Measurements from ENCODE around the gene AMBRA1.

AMBRA1 gene

DNA sequence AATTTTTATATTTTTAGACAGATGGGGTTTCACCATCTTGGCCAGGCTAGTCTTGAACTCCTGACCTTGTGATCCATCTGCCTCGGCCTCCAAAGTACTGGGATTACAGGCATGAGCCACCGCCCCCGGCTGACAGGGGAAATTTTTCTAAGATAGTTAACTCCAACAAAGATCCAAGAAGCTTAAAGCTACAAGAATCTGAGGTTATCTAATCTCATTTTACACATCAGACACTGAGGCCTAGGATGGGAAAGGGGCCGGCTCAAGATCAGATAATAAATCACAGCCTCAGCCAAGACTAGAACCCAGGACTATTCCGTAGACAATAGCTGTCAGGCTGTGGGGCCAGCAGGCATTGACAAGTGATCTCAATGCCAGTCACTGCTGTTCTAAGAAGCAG is 94.0 kb downstream of the AMBRA1 start:
- DNase-seq, result no peak

DNA sequence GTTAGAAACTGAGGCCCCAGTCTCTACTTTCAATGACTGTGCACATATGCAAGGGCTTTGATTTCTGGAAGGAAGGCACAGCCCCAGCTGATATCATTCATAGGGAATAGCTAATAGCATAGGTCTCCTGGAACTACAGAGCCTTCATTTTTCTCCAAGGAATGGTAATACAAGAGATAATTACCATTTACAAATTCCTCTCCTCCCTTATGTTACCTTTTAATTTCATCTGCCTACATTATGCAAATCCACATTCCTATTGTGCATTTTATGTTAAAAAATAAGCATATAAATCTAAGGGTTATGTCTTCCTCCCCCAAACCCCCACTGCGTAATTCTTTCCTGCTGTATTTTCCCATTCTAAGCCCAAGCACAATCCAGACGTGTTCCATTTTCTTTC is 94.9 kb downstream of the AMBRA1 start:
- no peak for DNase-seq

DNA sequence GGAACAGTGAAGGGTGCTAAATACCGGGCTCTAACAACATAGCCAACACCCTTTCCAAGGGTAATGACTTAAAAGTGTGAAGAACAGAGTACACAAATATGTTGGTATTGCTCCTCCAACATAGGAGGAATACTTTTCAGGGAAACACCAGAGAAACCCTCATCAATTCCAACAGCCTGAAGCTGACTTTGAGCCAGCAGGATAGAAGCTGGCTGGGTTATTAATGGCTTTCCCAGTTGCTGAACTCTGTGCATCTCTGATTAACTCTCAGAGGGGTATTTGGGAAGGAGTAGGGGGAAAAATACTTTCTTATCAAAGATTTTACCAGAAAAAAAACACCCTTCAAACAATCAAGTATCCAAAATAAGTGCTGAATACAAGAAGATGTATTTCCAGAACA is 95.6 kb downstream of the AMBRA1 start:
- DNase-seq, result no peak

DNA sequence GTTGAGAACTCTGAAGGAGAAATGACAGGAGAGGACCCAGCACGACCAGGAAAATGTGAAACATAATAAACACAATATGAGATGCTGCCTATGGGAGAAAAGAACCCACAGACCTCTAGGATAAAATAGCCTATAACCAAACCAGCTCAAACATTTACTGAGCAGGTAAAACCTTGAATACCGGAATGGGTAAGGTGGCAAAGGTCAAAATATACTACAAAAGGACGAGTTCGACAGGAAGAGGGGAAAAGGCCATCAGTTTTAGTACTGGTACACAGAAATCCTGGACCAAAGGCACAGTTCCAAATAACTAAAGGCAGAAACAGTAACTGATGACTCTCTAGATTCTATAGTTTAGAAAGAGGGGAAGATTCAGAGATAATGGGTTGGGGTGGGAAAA is 96.3 kb downstream of the AMBRA1 start:
- DNase-seq, result no peak

DNA sequence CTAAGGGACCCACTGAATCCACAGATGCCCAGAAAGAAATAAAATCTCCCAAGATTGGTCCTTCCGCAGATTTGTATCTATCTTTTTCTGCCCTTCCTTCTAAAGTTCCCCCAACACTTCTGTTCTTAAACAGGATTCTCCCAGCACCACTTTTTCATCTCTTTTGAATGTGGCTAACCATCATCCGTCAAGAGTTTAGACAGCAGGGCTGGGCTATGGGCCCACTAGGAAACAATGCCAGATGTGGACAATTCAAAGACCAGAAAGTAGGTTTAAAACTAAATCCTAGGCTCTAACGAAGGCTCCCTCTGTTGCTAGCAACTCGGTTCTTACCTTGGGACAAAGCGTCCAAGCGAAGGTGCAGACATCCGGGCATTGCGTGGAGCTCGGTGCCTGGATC is 100.0 kb downstream of the AMBRA1 start:
- DNase-seq, result no peak

DNA sequence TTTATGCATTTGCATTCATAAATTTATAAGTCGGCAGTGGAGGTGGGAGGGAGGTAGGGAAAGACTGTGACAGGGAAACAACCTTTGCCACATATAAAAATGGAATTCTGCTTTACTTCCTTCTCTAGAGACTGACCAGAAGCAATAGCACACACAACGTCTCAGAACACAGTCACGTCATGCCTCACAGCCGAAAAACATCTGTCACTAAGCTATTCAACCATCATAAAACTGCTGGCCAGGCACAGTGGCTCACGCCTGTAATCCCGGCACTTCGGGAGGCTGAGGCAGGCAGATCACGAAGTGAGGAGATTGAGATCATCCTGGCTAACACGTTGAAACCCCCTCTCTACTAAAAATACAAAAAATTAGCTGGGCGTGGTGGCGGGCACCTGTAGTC is 101.3 kb downstream of the AMBRA1 start:
- DNase-seq, result no peak

DNA sequence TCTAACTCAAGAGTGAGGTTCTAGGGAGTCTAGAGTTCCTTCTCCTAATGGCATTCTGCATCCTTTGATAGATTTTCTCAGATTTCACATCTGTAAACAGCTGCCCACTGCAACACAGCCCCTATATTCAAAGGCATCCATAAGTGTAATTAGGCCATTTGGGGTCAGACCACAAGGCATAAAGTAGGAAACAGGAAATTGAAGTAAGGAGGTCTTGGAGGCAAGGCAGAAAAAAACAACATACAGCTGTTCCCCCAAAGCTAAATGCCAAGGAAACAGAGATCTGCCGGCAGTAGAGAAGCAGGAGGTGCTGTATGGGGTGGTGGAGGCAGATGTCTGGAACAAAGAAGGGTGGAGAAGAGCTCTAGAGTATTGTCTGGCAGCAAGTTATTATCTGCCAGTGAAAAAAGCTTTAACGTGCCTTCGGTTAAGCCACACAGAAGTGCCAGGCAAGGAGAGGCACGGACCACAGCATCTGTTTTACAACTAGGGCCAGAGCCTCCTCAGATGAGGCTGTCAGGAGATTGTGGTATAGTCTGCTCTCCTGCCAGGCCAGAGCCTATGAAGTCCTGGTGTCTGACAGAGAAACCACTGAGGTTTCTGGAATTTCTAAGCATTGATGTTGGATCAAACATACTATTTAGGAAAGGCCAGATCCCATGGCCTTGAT is 102.0 kb downstream of the AMBRA1 start:
- no peak for DNase-seq

DNA sequence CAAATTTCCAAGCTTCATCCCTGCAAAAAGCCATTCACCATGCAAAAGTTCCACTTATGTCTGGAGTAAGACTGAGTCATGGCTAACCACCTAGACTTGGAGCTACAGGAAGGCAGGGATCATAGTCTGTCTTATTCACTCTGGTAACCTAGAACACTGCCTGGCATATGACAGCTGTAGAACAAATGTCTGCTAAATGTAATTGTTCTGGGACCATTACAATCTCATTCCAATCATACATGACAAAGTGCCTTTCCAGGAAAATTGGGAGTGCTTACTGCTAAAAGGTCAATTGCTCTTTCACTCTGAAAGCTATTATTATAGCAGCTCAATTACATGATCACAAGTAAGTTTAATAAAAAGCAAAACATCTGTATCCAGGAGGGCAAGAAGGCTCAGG is 103.2 kb downstream of the AMBRA1 start:
- DNase-seq, result no peak

DNA sequence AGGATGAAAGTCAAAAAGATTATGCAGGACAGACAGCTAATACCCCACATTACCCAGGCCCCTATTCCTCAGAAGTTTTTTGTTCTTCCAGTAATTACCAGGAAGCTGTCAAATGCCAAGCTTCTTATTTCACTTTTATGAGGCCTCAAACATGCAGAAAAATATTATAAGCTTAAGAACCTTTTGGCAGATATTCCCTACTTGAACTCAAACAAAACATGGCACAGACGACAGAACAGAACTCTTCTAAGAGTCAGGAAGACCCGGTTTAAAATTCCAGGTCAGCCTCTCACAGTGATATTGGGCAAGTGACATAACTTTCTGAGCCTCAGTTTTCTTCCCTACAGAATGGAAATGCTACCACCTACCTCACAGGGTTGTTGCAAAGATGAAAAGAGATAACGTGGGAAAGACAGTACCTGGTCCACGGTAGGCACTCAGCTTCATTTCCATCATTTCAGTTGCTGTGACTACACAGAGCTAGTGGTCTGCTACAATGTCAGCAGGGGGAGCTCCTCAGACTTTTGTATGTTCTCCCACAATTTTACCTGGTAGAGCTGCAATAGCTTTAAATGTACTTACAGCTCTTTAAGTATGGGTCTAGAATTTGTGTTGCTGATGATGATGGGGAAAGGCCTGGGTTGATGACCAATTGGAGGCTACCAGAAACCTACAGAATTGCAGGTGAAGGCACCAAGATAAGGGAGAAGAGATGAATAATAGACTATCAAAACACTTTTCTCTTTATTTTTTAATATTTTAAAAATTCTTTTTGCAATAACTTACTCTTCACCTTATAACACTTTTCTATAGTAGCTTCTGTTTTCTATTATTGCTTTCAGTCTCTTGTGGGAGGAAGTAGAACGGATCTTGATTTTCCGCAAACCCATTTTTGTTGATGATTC is 103.9 kb downstream of the AMBRA1 start:
- DNase-seq, result peak; percentile 64

DNA sequence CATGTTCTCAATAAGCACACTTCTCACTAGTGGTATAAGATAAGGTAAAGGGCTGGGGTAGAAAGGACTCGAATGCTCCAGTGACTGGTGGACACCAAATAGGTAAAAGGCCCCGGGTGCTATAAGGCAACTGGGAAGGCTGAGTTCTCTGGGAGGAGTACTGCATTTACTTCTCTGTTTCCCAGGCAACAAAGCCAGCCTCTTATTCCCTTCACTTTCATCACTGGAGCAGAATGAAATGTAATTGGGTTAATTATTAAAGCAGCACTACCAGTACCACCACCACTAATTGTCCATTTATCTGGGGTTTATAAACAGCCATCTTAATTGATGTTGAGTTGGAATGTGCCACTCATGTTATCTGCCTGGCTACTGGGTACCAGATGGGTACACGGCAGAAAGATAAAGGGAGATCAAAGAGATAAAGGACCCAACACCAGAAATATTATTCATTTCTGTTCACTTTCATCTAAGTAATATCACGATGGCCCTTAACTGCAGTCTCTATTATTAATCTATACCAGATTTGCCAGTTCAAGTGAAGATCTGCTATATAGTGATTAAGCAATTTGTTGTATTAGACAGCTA is 107.9 kb downstream of the AMBRA1 start:
- DNase-seq, result no peak

DNA sequence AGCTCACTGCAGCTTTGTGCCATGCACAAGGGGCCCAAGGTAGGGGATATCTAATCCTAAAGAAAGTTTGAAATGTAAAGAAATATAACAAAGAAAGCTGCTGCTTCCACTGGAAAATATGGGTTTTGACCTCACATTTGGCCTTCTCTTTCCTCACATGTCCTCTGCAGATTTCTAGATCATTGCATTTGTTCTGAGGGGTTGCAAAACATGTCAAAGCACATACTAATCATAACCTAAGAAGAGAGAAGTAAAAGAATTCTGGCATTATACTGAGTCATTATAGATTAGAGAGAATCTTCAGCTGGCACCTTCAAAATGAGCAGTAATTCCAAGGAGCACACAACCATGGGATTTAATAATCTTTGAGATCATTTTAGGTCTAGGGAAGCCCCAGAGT is 109.7 kb downstream of the AMBRA1 start:
- no peak for DNase-seq

DNA sequence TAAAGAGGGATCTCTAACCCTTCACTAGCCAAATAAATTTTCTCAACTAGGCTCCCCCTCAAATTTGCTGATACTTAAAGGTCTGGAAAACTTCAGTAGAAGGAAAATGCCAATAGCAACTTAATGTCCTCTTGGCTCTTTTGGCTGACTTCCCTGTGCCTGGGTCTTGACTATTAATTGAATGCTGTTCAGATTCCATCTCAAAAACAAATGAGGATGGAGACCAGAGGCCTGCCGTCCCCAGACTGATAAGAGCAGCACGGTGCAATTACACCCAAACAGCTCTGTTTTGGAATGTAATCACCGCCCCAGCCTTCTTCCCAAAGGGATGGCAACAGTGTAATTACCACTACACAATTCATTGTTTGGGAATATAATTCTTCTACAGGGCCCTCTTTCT is 112.9 kb downstream of the AMBRA1 start:
- DNase-seq, result no peak

DNA sequence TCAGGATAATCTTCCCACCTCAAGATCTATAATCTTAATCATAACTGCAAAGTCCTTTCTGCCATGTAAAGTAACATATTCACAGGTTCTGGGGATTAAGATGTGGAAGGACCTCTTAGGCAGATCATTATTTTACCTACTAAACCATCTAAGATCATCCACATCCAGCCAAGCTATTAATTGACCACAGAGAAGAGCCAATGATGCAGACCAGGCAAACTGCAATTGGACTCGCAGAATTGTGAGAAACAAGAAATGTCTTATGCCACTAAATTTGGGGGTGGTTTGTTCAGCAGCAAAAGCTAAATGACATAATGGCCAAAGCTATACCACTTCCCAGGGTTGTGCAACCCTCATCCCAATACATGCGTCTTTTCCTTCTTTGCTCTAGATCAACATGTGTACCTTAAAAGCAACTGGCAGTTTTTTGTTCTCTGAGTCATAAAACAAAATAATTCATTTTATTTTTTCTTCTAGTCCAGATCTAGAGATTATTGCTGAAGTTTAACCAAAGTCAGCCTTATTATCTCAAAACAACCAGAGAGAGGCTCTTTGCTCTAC is 113.6 kb downstream of the AMBRA1 start:
- no peak for DNase-seq

DNA sequence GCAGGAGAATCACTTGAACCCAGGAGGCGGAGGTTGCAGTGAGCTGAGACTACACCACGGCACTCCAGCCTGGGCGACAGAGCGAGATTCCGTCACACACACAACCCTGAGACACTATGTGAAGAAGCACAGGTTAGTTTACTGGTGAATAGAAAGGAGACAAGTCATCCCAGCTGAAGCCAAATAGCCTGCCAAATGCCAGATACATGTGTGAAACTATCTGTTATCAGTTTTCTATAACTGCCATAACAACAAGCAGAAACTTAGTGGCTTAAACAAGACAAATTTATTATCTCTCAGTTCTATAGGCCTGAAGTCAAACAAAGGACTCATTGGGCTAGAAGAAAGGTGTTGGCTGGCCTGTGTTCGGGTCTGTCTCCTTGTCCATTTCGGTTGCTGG is 114.2 kb downstream of the AMBRA1 start:
- DNase-seq, result no peak

DNA sequence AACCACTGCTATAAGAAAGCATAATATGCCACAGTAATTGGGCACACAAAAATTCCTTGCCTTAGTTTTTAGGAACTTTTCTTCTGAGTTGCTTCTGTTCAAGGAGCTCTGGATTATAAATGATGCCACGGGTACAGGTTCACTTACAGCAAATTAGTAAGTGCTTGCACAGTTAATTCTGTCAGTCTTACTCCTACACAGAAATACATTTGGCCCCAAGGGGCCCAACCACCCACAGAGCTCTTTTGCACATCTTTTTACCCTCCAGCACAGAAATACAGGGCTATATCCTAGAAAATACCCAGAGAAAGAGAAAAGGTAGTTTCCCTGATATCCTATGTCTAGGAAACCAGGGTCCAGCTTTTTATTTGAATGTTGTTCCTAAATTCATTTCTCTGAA is 115.6 kb downstream of the AMBRA1 start:
- no peak for DNase-seq

DNA sequence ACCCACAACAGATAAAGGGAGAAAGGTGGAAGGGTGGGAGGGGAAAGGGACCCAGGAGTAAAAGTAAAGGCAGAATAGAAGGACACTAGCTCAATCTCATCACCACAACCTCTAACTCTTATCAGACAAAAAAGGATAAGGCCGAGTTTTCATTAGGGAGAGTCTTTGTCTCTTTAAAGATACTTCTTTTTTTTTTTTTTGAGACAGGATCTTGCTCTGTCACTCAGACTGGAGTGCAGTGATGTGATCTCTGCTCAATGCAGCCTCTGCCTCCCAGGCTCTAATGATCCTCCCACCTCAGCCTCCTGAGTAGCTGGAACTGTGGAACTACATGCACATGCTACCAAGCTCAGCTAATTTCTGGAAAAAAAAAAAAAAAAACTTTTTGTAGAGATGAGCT is 116.7 kb downstream of the AMBRA1 start:
- DNase-seq, result no peak

DNA sequence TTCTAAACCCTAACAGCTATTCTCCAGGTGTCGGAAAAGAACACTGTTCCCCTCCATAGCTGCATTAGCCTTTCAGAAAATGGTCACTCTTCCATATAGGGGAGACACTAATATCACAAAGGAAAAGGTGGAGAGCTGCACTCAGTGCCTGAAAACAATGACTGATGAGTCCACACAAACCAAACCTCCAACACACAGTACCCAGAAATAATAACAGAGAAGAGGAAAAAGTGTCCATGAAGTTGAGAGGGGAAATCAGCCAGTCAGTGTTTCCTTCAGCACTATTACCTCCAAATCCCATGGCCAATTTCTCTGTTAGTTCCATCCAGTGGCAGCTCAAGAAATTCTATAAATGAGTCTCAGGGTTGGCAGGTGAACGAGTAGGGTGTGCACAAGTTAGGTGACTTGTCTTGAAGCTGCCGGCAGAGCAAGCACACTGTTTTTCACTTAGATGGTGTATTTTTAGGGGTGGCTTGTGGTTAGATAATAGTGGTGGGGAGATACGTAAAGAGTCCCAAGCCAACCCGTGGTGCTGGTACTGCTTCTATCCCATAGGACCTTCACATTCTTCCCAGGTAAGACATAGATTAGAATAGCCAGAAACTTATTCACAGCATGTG is 117.8 kb downstream of the AMBRA1 start:
- DNase-seq, result no peak

DNA sequence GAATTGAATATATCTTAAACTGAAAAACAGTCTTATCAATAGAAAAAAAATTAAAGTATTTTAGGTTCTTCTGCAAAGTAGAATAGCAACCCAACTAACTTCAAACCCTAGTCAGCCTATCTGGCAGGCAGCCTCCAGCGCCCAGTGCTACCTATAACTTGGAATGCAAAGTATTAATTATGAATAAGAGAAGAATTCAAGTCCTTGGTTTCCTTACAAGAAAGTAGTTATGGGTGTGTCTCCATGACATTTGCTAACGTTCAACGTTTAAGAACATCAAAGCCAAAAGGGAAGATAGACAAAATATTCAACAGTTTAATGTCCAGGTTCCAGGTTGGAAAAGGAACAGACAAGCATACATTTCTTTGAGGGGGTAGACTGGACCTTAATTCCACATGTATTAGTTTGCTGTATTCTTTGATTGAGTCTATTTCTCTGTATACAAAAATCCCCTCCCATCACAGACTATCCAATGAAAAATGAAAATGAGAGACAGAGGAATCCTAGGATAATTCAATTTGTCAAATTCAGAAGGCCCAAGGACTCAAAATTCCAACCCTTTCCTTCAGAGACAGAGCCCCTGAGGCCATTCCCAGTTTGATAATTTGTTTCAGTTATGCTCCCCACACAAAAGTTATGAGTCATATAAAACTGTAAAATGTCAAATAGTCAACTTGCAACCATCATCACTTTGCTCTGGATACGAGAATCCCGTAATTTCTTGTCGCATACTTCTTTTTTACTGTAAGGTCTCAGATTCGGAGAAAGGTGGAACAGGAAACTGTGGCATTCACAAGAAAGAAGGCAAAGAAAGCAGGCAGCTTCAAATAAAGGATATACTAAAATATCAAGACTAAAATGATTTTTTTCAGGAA is 118.5 kb downstream of the AMBRA1 start:
- no peak for DNase-seq

DNA sequence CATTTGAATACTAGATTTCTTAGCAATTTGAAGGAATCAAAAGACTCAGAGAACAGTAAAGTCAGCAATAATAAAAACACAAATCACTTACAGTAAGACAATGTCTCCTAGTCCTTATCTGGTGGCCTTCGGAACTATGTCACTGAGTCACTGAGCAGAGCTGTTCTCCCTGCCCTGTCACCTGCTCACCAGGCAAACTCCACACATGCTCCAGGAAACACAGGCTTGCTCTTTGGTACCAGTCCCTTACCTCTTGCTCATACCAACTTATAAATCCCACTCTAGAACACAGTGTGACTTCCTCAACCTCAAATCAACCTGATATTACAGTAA is 121.2 kb downstream of the AMBRA1 start:
- DNase-seq, result no peak

DNA sequence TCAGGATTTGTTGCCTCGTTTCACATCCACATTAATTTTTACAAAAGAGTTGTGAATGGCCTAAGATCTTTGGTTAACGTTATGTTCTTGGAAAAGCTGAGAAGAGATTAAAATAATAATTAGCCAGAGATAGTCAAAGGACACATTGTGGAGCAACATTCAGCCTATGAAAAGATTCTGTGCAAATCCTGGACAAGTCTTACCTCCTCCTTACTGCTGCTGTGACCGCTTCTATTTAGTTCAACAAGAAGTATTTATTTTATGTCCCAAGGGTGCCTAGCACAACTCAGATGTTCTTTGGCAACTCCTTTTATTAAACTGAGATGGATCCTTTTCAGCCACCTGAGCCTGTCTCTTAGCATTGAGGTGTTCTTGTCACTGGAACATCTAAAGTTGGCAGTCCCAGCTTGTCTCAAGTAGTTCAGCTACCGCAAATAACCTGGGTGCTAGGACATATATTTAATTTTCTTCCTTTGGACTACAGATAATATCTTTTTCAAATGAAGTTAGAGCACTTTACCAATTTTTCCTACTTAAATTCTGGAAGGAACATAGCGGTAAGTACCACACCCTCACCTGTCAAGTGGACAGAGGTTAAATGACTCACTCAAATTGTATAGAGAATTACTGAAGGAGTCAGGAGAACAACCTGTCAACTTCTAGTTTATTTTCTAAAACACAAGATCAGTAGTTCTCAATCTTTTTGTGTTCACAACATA is 121.7 kb downstream of the AMBRA1 start:
- no peak for DNase-seq

DNA sequence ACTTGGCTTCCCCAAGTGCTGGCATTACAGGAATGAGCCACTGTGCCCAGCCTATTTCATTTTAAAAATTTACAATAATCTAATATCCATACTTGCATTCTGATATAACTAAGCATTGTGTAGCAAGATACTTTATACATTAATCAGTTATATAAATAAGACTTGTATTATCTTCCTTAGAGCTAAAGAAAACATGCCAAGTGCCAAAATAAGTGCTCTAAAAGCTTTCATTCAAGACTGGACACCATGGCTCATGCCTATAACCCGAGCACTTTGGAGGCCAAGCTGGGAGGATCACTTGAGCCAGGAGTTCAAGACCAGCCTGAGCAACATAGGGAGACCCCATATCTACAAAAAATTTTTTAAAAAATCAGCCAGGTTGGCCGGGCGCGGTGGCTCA is 123.9 kb downstream of the AMBRA1 start:
- no peak for DNase-seq

DNA sequence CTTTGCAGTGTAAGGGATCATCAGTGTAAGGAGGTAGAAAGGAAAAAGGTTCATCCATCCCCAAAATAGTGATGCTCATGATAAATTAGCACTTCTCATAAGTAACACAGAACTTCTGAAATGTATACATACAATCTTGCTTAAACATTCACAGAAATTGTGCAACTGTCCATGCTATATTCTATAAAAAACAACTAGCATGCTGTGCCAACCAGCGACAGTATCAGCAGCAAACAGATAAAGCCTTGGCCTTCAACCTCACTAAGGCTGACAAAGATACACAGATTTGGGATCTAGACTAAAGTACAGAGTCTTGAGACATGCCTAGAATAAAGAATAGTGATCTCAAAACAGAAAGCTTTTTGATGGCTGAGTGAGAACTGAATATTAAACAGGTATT is 128.1 kb downstream of the AMBRA1 start:
- no peak for DNase-seq

All from activated effector memory CD4-positive, alpha-beta T cell treated with anti-CD3 and anti-CD28 coated beads, Interleukin-2, amount 50 U/mL, for 16 hours (primary cell).